ENCODE measurements around the gene ZNF765.

DNA sequence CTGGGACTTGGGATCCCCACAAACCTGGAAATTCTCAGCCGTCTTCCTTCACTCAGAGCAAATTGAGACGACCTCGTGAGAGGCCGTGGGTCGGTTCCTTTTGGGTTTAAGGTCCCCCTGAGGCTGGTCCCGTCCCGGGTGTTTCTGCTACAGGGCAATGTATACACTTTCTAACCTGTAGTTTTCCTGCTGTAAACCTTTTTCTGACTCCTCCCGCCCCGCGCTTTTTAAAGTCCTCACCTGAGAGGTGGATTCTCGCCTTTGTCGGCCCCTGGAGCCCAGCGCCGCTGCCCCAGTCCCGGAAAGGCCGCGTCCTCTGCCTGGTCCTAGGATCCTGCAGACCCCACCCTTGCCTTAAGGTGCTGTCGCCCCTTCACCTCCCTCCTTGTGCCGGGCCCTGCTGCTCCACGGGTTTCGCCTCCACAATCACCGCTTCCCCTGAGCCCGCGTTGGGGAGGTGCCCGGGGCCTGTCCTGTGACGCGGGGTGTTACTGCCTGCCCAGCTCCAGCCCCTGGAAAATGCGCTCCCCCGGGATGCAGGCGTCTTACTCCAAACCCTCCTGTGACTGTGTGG lies 37.2 kb downstream of the ZNF765 start:
- no peak for TF ChIP-seq ZNF449 (tag by site-specific recombination; IDR thresholded peaks at IDR 0.05)
- no peak for TF ChIP-seq REST (tag by site-specific recombination; IDR thresholded peaks at IDR 0.05)
- TF ChIP-seq, protein P1, sequence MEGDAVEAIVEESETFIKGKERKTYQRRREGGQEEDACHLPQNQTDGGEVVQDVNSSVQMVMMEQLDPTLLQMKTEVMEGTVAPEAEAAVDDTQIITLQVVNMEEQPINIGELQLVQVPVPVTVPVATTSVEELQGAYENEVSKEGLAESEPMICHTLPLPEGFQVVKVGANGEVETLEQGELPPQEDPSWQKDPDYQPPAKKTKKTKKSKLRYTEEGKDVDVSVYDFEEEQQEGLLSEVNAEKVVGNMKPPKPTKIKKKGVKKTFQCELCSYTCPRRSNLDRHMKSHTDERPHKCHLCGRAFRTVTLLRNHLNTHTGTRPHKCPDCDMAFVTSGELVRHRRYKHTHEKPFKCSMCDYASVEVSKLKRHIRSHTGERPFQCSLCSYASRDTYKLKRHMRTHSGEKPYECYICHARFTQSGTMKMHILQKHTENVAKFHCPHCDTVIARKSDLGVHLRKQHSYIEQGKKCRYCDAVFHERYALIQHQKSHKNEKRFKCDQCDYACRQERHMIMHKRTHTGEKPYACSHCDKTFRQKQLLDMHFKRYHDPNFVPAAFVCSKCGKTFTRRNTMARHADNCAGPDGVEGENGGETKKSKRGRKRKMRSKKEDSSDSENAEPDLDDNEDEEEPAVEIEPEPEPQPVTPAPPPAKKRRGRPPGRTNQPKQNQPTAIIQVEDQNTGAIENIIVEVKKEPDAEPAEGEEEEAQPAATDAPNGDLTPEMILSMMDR (tag by site-specific recombination; IDR thresholded peaks at IDR 0.05): no peak
- no peak for TF ChIP-seq ZNF670 (tag by site-specific recombination; IDR thresholded peaks at IDR 0.05; ENCODE audit: low read depth)
- TF ChIP-seq ZNF138 (tag by site-specific recombination; IDR thresholded peaks at IDR 0.05; ENCODE audit: borderline replicate concordance): no peak
- TF ChIP-seq PRDM1 (tag by site-specific recombination; IDR thresholded peaks at IDR 0.05): no peak
- TF ChIP-seq YY1 (tag by site-specific recombination; IDR thresholded peaks at IDR 0.05): no peak
- TF ChIP-seq ZBTB8A (tag by site-specific recombination; IDR thresholded peaks at IDR 0.05): no peak
- TF ChIP-seq ZNF610 (tag by site-specific recombination; IDR thresholded peaks at IDR 0.05; ENCODE audit: borderline replicate concordance): no peak
- TF ChIP-seq ZNF335 (tag by site-specific recombination; conservative IDR thresholded peaks at IDR 0.05): peak; percentile 16; the same call in 1 of the 2 replicates
- TF ChIP-seq MZF1 (tag by site-specific recombination; IDR thresholded peaks at IDR 0.05; ENCODE audit: borderline replicate concordance): no peak
- TF ChIP-seq SETDB1 (IDR thresholded peaks at IDR 0.05; ENCODE audit: insufficient read length, low read length): no peak

Measured in HEK293 (cell line).